Measurements from ENCODE around the gene ETV6. TPM values are rescaled to one million over a fixed set of nuclear protein-coding genes. Genes with fewer than 3 reads are reported as not detected.
A peak's percentile ranks its signal among the peaks of the same experiment; 100 is the strongest.
"Not testable (repeated sequence)": the region's sequence is repeated elsewhere in the genome, so short reads cannot be mapped to it uniquely, and the experiment has no call there.

The ETV6 gene
- total RNA-seq, 1 donor from 2014 or later, result 15.2 TPM

DNA sequence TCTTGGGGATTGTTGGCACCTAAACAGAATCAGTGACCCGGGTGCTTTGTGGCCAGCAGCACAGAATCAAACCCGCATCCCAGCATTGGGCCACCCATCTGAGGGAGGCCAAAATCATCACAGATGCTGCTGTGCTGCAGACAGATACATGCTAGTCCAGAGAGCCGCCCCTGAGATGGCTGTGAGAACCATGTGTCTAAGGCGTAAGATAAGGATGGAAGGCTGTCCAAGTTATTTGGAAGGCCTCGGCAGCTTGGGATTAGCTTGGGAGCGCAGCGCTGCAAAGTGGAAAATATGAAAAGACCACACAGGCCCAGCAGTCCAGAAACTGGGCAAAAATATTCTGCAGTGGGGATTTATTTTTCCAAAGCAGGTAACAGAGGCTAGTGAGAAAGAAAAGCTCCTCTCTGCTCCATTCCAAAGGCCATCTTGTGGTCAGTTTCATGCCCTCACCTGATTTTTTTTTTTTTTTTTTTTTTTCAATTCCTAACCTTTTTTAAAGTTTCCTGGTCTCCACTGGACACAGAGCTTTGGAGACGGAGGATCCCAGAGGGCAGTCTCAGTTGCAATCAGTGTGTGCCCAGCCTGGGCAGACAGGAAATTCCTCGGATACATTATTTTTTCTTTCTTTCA lies 242.4 kb downstream of the ETV6 start:
- ATAC-seq (peak; percentile 94), DNase-seq (ENCODE audit: missing footprints) (peak; percentile 64)
- intact Hi-C loops (cut with DNase I), result loop anchor here (10.0 kb wide), 1 partner anchor 307 kb away; no protein-coding TSS in a partner anchor

DNA sequence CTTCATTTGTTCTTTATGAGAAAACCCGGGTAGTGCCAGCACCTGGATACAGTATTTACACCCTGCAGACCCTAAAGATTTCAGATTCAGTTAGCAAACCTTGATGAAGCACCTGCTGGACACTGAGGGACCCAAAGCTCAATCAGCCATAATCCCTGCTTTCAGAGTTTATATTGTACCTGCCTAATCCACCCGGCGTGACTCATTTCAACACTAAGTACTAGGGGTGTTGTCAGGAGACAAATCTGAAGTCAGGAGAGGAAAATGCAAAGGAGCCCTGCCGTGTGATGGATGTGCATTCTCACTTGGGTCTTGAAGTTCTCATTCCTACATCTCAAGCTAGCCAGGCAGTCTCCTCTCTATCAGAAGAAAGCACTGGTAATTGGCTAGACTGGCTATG lies 244.5 kb downstream of the ETV6 start:
- intact Hi-C loops (cut with DNase I), result loop anchor here (10.0 kb wide), 1 partner anchor 309 kb away; no protein-coding TSS in a partner anchor
- ATAC-seq (no peak), DNase-seq (ENCODE audit: missing footprints) (no peak)

DNA sequence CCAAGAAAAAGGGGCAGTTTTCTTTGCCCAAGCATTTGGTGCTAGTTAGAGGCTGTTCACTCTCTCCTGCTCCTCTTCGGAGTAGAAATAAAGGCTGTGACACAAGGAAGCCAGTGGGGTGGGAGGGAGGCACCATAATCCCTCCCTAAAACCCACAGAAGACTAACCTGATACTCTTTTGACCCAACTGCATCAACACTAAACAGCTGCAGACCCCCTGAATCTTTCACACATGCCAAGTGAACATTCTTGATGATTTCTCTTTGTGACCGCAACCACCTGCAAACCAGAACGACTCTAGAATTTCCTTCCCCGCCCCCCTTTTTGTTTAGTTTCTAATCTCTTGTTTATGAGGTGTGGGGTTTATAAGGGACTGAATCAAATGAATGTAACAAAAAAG lies 245.4 kb downstream of the ETV6 start:
- intact Hi-C loops (cut with DNase I), result loop anchor here (10.0 kb wide), 1 partner anchor 310 kb away; no protein-coding TSS in a partner anchor
- no peak for ATAC-seq

DNA sequence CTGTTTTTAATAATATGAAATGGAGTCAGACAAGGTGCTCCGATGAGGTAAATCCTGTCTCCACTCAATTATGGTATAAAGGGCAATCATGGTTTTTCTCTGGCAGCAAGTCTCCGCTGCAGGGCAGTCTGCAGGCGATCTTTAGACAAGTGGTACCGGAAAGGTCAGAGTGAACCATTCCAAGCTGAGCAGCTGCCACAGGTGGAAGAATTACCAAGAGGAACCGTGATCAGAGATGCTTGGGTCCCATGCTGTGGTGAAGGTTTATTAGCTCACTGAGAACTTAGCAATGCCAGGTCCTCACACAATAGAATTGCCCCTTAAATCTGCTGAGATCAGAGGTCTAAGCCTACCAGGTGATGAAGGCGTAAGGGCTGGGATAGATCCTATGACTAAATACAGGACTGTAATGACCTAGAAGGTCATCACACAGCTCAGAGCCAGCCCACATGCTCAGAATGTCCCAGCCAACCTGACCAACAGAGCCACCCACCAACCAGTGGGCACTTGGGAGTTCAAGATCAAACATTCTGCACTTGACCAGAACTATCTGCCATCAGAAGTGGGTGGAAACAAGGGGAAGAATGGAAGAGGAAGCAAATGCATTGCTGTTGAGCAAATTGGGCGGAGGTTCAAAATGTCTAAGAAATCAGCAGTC lies 246.1 kb downstream of the ETV6 start:
- intact Hi-C loops (cut with DNase I), result loop anchor here (10.0 kb wide), 1 partner anchor 311 kb away; no protein-coding TSS in a partner anchor
- no peak for ATAC-seq
- DNase-seq (ENCODE audit: missing footprints), result no peak

More for the DNA sequence above, 245.4 kb downstream of the ETV6 start:
- no peak for DNase-seq (ENCODE audit: missing footprints)

DNA sequence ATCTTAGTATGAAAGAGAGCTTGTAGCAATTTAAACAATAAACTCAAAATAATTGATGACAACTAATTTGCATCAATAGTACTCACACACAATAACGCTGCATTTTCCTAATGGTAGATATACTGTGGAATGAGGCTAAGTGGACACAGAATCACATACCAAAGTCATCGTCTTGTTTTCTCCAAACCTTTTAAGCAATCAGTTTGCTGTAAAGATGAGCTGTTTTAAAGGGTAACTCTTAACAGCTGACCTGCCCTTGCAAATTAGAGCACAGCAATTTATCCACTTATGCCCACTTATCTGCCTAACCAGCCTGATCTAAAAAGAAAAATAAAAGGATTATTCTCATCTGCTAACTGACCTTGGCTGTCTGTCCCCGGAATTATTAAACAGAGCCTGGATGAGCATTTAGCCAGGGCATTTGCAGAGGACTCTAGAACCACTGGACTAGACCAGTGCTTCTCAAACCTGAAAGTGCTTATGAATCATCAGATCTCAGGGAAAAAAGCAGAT lies 247.0 kb downstream of the ETV6 start:
- ATAC-seq (no peak), DNase-seq (ENCODE audit: missing footprints) (no peak)
- intact Hi-C loops (cut with DNase I), result loop anchor here (10.0 kb wide), 1 partner anchor 312 kb away; no protein-coding TSS in a partner anchor

DNA sequence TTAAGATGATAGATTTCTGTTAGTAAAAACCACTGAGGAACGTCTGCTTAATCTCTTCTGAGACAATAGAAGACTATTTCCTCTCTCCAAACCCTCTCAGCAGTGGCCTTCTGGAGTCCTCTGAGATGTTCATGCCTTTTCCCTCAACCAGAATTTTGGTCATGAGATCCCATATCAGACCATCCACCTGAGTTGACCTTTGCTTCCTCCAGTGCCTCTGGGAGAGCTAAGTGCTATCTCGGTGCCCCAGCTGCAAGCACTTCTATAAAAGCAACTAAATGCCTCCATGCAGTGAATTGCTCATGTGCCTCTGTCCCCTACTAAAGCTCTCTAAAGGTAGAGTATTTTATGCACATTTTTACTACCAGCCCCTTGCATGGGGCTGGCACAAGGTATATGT lies 248.4 kb downstream of the ETV6 start:
- DNase-seq (ENCODE audit: missing footprints), result no peak
- intact Hi-C loops (cut with DNase I), result loop anchor here (10.0 kb wide), 1 partner anchor 313 kb away; no protein-coding TSS in a partner anchor
- ATAC-seq, result no peak

DNA sequence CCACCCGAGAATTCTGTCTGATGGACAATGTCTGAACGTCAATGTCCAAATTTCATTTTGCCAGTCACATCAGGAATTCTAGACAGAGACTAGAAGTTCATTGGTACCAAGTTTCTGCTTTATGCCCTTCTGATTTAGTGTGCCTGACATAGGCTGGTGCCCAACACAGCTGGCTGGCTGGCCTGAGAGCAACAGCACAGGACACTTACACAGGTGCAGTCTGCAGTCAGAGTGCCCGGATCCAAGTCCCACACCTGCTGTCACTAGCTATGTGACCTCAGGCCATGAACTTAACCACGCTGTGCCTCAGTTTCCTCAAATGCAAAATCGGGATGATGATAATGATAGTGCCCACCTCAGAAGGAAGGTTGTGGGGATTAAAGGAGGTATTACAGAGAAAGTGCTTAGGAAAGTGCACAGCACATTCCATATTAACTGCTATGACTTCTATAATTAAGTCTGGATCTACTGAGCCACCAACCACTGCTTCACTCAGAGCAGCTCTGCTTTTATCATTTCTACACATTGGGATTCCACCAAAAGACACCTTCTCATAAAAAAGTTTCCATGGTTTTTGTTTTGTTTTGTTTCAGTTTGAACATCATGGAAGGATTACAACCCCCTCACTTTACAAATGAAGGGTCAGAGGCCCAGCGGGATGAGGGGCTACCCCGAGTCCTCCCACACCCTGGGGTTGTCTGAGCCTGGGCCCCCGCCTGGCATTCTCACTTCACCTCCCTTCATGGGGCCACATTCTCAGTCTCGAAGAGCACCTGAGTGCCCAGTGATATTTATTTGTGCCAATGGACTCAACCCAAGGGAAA lies 252.4 kb downstream of the ETV6 start:
- ATAC-seq (no peak), DNase-seq (ENCODE audit: missing footprints) (no peak)
- intact Hi-C loops (cut with DNase I), result no loop called here

DNA sequence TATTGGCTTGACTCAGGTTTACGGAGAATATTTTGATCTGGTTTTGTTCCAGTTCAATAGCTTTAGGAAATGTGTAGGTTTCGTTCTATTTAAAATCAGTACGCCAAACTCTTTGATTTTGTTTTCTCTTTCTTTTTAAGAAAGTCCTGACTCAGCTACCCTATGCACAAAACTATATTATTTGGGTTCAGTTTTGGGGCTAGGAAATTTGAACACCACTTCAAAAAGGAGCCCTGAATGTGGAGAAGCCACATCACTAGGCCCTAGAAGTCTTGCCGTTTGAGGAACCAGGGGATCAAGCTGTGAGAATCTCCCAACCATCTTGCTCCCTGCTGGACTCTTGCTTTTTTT lies 253.0 kb downstream of the ETV6 start:
- intact Hi-C loops (cut with DNase I), result no loop called here
- DNase-seq (ENCODE audit: missing footprints) (no peak), ATAC-seq (no peak)

DNA sequence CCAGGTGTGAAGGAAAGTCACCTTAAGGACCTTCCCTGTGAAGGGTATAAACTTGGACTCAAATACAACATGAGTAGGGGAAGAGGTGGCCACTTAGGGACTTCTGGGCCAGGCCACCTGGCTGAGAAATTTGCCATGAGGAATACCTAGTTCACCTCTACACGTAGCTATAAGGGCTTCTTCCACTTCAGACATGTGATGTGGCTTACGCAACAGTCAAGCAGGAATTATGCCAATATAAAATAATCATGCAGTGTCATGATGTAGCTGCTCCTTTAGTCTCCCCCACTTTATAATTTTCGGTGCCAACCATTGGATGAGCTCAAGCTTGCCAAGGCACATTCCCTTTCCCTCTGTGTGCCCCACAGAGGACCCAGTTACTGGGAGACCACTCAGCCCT lies 254.7 kb downstream of the ETV6 start:
- ATAC-seq (no peak), DNase-seq (ENCODE audit: missing footprints) (no peak)
- intact Hi-C loops (cut with DNase I), result no loop called here

DNA sequence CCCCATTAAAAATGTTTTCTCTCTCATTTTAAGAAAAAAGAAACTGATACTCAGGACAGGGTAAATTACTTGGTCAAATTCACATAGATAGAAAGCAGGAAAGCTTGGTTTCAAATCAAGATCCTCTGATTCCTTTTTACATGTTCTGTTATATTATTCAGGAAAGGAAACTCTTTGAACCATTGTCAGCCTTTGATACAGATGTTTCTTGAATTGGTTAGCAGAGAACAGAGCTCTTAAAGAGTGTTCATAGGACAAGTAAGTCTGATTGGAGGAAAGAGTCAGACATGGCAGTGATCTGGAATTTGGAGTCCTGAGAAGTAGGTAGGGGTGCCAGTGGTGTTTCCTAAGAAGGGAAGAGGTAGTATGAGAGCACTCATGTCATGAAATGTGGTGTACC lies 256.1 kb downstream of the ETV6 start:
- DNase-seq (ENCODE audit: missing footprints) (no peak), ATAC-seq (no peak)
- intact Hi-C loops (cut with DNase I), result no loop called here

DNA sequence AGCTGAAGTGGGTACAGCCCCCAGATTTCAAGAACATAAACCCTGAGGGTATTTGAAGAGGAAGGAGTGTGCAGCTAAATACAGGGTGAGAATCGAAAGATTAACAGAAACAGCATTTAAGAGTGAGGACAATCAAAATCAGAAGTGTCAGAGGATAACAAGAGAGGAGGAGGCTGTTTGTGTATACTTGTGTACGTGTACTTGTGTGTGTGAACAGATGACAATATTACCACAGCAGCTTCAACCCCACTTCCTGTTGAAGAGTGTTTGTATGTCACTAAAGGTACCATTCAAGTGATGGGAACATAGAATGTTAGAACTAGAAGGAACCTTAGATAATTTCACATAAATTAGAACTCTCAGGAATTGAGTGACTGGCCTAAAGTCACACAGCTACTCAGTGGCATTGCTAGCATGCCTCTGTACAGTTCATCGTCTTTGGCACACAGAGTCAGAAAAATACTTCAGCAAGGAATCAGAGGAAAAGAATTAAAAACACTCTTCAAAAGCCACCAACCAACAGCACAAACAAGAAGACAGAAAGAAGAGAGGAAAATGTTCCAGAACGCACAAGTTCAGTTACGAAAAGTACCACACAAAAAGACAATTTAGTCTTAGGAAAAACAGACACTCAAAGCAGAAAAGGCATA lies 256.9 kb downstream of the ETV6 start:
- ATAC-seq (no peak), DNase-seq (ENCODE audit: missing footprints) (no peak)
- intact Hi-C loops (cut with DNase I), result no loop called here

DNA sequence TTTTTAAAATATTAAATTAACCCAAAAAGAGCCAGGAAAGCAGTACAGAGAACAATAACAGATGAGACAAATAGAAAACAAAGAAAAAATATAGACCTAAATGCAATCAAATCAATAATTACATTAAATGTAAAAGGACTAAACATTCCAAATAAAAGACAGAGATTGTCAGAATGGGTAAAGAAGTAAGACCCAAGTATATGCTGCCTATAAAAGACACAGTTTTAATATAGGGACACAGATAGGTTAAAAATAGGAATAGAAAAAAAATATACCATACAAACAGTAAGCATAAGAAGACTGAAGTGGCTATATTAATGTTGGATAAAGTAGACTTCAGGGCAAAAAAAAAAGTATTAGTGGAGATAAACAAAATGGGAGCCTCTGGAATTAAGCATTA lies 258.2 kb downstream of the ETV6 start:
- intact Hi-C loops (cut with DNase I), result no loop called here
- DNase-seq (ENCODE audit: missing footprints) (no peak), ATAC-seq (no peak)

DNA sequence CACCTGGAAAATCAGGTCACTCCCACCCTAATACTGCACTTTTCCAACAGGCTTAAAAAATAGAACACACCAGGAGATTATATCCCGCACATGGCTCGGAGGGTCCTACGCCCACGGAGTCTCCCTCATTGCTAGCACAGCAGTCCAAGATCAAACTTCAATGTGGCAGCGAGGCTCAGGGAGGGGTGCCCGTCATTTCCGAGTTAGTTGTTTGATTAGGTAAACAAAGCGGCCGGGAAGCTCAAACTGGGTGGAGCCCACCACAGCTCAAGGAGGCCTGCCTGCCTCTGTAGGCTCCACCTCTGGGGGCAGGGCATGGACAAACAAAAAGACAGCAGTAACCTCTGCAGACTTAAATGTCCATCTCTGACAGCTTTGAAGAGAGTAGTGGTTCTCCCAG lies 259.9 kb downstream of the ETV6 start:
- ATAC-seq; intact Hi-C loops (cut with DNase I); DNase-seq (ENCODE audit: missing footprints): not testable (repeated sequence)

DNA sequence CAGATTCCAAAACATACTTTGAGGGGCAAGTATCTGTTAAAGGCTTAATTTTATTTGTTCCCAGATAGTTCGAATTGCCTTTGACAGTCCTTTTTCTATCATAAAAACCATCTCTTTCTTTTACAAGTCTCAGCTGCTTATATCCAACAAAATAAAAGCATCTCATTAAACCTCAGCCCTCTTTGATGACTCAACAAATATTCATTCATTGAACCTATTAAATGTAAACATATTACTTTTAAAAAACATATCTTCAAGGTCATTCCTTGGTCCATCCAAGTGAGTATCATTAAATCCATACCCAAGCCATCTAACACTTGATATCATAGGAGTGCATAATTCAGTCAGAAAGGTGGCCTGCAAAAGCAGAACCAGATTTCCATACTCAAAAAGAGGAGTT lies 266.6 kb downstream of the ETV6 start:
- intact Hi-C loops (cut with DNase I), result no loop called here
- ATAC-seq (no peak), DNase-seq (ENCODE audit: missing footprints) (no peak)

DNA sequence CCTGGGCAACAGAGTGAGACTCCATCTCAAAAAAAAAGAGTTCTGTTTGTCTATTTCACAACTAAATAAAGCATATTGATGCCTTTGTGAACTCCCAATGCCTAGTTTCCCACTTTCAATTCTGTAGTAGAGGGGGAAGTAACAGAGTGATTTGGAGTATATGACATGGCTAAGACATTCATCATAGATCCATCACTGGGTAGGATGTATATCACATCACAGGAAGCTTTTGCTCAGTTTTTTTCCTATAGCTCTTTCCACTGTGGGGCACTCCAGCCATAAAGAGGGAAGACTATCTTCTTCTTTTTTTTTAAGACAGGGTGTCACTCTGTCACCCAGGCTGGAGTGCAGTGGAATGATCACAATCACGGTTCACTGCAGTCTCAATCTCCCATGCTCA lies 267.3 kb downstream of the ETV6 start:
- intact Hi-C loops (cut with DNase I), result no loop called here
- DNase-seq (ENCODE audit: missing footprints) (no peak), ATAC-seq (no peak)

DNA sequence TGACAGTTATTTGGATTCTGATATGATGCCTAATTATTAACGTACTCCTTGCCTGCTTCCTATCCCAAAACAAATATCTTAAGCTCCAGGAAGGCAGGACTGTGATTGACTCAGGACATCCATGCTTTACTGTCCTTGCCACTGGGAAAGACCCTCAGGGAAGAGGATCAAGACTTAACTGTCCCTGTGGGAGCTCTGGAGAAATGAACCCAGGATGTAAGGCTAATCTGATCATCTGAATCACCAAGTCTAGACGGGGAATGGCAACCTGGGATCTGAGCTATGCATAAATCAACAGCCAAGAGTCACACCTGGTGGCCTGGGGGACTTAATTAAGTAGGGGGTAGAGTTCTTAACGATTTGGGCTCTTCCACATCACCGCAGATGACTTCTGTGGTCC lies 268.0 kb downstream of the ETV6 start:
- intact Hi-C loops (cut with DNase I), result no loop called here
- DNase-seq (ENCODE audit: missing footprints), result no peak
- no peak for ATAC-seq

DNA sequence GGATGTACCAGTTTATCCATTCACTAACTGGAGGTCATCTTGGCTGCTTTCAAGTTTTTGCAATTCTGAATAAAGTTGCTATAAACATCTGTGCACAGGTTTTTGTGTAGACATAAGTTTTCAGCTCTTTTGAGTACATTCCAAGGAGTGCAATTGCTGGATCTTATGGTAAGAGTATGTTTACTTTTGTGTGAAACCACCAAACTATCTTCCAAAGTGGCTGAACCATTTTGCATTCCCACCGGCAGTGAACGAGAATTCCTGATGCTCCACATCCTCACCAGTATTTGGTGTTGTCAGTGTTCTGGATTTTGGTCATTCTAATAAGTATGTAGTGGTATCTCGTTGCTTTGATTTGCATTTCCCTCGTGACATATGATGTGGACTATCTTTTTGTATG lies 270.8 kb downstream of the ETV6 start:
- ATAC-seq (no peak), DNase-seq (ENCODE audit: missing footprints) (no peak)
- intact Hi-C loops (cut with DNase I), result no loop called here

DNA sequence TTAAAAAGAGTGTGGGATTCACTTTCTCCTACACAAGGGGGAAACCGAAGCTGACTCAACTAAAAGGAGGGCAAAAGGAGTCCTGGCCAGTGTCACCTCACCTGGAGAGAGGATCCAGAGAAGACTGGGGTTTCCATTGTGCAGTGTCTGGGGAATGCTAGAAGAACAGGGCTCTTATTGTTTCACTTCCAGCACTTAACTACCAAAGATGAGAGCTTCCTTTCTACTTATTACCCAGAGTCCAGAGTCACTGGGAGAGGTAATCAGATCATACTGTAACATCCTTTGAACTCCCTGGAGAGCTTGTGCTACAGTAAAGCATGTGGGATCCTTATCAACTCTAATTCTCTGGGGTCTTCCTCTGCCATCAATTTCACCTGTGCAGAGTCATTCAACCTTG lies 272.9 kb downstream of the ETV6 start:
- ATAC-seq (no peak), DNase-seq (ENCODE audit: missing footprints) (no peak)
- intact Hi-C loops (cut with DNase I), result no loop called here

DNA sequence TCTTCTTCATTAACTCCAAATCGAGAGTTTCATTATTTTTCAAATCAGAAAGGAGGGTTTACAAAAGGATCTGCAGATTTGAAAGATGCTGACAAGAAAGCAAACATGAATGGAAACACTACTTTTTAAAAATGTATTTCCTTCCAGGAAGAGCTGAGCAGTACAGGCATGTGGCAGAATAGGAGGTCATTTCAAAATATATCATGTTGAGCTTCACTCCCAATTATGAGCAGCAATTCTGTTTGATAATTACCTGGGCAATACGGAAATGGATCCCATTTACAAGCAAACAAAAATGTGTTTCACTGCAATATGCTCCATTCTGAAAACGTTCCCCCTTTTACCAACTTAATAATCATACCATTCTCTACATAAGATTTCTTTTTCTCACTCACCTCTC lies 273.6 kb downstream of the ETV6 start:
- intact Hi-C loops (cut with DNase I), result no loop called here
- ATAC-seq, result no peak

More for the DNA sequence above, 273.6 kb downstream of the ETV6 start:
- DNase-seq (ENCODE audit: missing footprints), result no peak
